Vagina (tissue), 2 donors: Measurements from ENCODE around the gene NR3C2.

Experiments used
- POLR2A ChIP-seq, 2 donors: fragments of 450-650 bp; IDR thresholded peaks; one replicate each; pipeline ENCODE4 v1.6.1; 2017; ENCODE audit warnings: antibody characterized with exemption in 2 of 2, mild to moderate bottlenecking in 2 of 2, moderate library complexity in 2 of 2
- POLR2AphosphoS5 ChIP-seq, 2 donors: sonication (generic); formaldehyde crosslinking; IDR thresholded peaks; one replicate each; pipeline ENCODE4 v1.9.0; 2017; ENCODE audit warnings: antibody characterized with exemption in 2 of 2, mild to moderate bottlenecking in 2 of 2, low read depth in 1 of 2; ENCODE audit not compliant: insufficient read depth in 1 of 2
- TF ChIP-seq, protein P1 (sequence below), 3 experiments: fragments of 450-650 bp in 2 of 3; fragments of 200-600 bp in 1 of 3; sonication (generic) in 1 of 3; IDR thresholded peaks; one replicate each; pipeline ENCODE4 v1.5.1; 2017 to 2019; ENCODE audit warnings: antibody characterized with exemption in 3 of 3, mild to moderate bottlenecking in 2 of 3, moderate library complexity in 2 of 3

DNA sequence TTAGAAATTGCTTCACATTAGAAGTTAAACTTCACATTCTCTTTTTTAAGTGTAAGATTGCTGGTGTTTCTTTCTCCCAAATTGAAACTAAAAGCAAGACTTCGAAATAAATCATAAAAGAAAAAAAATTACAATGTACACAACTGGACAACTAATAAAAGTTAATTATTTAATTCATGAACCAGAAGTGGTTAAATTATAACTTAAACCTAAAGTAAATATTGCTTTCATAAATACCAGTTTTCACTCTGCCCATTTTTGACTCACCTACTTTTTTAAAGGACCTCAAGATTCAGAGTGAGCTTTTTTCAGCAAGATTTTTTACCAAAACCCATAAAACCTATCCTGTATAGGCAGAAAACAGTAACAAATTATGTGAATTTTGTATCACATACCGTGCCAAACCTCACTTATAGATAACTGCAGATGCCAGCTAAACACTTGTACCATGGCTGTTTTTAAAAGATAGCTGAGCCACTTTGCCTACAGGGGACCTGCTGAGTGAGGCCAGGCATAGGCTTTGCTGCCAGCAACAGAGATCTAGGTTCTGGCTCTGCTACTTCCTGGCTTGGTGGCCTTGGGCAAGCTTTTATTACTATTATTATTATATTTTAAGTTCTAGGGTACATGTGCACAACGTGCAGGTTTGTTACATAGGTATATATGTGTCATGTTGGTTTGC lies 259.8 kb downstream of the NR3C2 start:
- TF ChIP-seq, protein P1, sequence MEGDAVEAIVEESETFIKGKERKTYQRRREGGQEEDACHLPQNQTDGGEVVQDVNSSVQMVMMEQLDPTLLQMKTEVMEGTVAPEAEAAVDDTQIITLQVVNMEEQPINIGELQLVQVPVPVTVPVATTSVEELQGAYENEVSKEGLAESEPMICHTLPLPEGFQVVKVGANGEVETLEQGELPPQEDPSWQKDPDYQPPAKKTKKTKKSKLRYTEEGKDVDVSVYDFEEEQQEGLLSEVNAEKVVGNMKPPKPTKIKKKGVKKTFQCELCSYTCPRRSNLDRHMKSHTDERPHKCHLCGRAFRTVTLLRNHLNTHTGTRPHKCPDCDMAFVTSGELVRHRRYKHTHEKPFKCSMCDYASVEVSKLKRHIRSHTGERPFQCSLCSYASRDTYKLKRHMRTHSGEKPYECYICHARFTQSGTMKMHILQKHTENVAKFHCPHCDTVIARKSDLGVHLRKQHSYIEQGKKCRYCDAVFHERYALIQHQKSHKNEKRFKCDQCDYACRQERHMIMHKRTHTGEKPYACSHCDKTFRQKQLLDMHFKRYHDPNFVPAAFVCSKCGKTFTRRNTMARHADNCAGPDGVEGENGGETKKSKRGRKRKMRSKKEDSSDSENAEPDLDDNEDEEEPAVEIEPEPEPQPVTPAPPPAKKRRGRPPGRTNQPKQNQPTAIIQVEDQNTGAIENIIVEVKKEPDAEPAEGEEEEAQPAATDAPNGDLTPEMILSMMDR (IDR thresholded peaks at IDR 0.05): no peak
- TF ChIP-seq POLR2A (IDR thresholded peaks at IDR 0.05) (no peak), POLR2AphosphoS5 (IDR thresholded peaks at IDR 0.05; ENCODE audit: insufficient read depth in 1 of 2, low read depth in 1 of 2) (no peak)
